ENCODE measurements around the gene G3BP2.
"Not testable (repeated sequence)": the region's sequence is repeated elsewhere in the genome, so short reads cannot be mapped to it uniquely, and the experiment has no call there.

G3BP2 gene

GRCh38 chr4:75699299-75699698 is 26.1 kb upstream of the G3BP2 start:
- H3K4me3 ChIP-seq (ENCODE audit: low read depth, low read length), result no peak overlapping the region
- H3K36me3 ChIP-seq, result no peaks in the 10 kb centered on the region
- no peak for TF ChIP-seq CTCF (IDR thresholded peaks at IDR 0.05; ENCODE audit: low read depth, low read length)
- no peaks in the 10 kb centered on the region for H3K9me3 ChIP-seq
- H3K4me1 ChIP-seq, result no peaks in the 10 kb centered on the region
- H3K27me3 ChIP-seq, result no peaks in the 10 kb centered on the region
- DNase-seq, result no peak

- Histone ChIP-seq H3K27me3 (no peaks in the 10 kb centered on the region), H3K4me3 (ENCODE audit: low read depth, low read length) (no peak overlapping the region), H3K36me3 (no peaks in the 10 kb centered on the region), H3K4me1 (no peaks in the 10 kb centered on the region), H3K9me3 (no peaks in the 10 kb centered on the region)
- no peak for DNase-seq
- no peak for TF ChIP-seq CTCF (IDR thresholded peaks at IDR 0.05; ENCODE audit: low read depth, low read length)
Measured at GRCh38 chr4:75698963-75699228, 25.7 kb upstream of the G3BP2 start.

GRCh38 chr4:75698162-75698962 is 25.2 kb upstream of the G3BP2 start:
- Histone ChIP-seq H3K4me3 (ENCODE audit: low read depth, low read length) (no peak overlapping the region), H3K36me3 (no peaks in the 10 kb centered on the region), H3K27me3 (no peaks in the 10 kb centered on the region), H3K9me3 (no peaks in the 10 kb centered on the region), H3K4me1 (no peaks in the 10 kb centered on the region)
- TF ChIP-seq CTCF (IDR thresholded peaks at IDR 0.05; ENCODE audit: low read depth, low read length), result no peak
- no peak for DNase-seq

GRCh38 chr4:75696581-75696980 is 23.4 kb upstream of the G3BP2 start:
- H3K27me3 ChIP-seq, result no peaks in the 10 kb centered on the region
- H3K36me3 ChIP-seq, result no peaks in the 10 kb centered on the region; the same call in 1 of the 2 replicates
- no peak for DNase-seq
- H3K4me1 ChIP-seq, result no peaks in the 10 kb centered on the region
- no peaks in the 10 kb centered on the region for H3K9me3 ChIP-seq
- TF ChIP-seq CTCF (IDR thresholded peaks at IDR 0.05; ENCODE audit: low read depth, low read length), result no peak
- H3K4me3 ChIP-seq (ENCODE audit: low read depth, low read length), result no peak overlapping the region

GRCh38 chr4:75696071-75696470 is 22.9 kb upstream of the G3BP2 start:
- DNase-seq, result no peak
- H3K9me3 ChIP-seq, result no peaks in the 10 kb centered on the region
- no peak for TF ChIP-seq CTCF (IDR thresholded peaks at IDR 0.05; ENCODE audit: low read depth, low read length)

GRCh38 chr4:75692066-75692465 is 18.9 kb upstream of the G3BP2 start:
- not testable (repeated sequence) for H3K27me3 ChIP-seq; H3K4me1 ChIP-seq; DNase-seq; H3K36me3 ChIP-seq; H3K9me3 ChIP-seq; H3K4me3 ChIP-seq (ENCODE audit: low read depth, low read length)

More at GRCh38 chr4:75696071-75696470, 22.9 kb upstream of the G3BP2 start:
- H3K4me1 ChIP-seq, result no peaks in the 10 kb centered on the region
- H3K4me3 ChIP-seq (ENCODE audit: low read depth, low read length), result no peak overlapping the region
- no peaks in the 10 kb centered on the region for H3K27me3 ChIP-seq
- no peaks in the 10 kb centered on the region; the same call in 1 of the 2 replicates for H3K36me3 ChIP-seq

GRCh38 chr4:75687125-75687524 is 13.9 kb upstream of the G3BP2 start:
- not testable (repeated sequence) for H3K9me3 ChIP-seq; H3K4me1 ChIP-seq; H3K27me3 ChIP-seq; H3K36me3 ChIP-seq; DNase-seq; H3K4me3 ChIP-seq (ENCODE audit: low read depth, low read length)

All from BE2C (cell line).